Measurements from ENCODE around the gene LTBP1.

The LTBP1 gene

GRCh38 chr2:33202641-33203522 is 256.1 kb downstream of the LTBP1 start:
- no peak for DNase-seq (ENCODE audit: low read depth)

- no peak for DNase-seq (ENCODE audit: low read depth)
Observed at GRCh38 chr2:33204945-33205344, 258.2 kb downstream of the LTBP1 start.

- no peak for DNase-seq (ENCODE audit: low read depth)
Observed at GRCh38 chr2:33205693-33206434, 259.1 kb downstream of the LTBP1 start.

GRCh38 chr2:33207151-33207740 is 260.5 kb downstream of the LTBP1 start:
- DNase-seq (ENCODE audit: low read depth), result no peak

- DNase-seq (ENCODE audit: low read depth), result no peak
Observed at GRCh38 chr2:33208400-33208799, 261.6 kb downstream of the LTBP1 start.

GRCh38 chr2:33209976-33210375 is 263.2 kb downstream of the LTBP1 start:
- DNase-seq (ENCODE audit: low read depth), result no peak

GRCh38 chr2:33210626-33211025 is 263.9 kb downstream of the LTBP1 start:
- DNase-seq (ENCODE audit: low read depth), result peak; percentile 96

GRCh38 chr2:33212151-33212550 is 265.4 kb downstream of the LTBP1 start:
- peak; percentile 89 for DNase-seq (ENCODE audit: low read depth)

GRCh38 chr2:33213244-33213643 is 266.5 kb downstream of the LTBP1 start:
- DNase-seq (ENCODE audit: low read depth), result no peak

GRCh38 chr2:33213648-33214047 is 266.9 kb downstream of the LTBP1 start:
- DNase-seq (ENCODE audit: low read depth), result no peak

GRCh38 chr2:33214436-33214835 is 267.7 kb downstream of the LTBP1 start:
- no peak for DNase-seq (ENCODE audit: low read depth)

GRCh38 chr2:33214857-33215256 is 268.1 kb downstream of the LTBP1 start:
- DNase-seq (ENCODE audit: low read depth), result no peak

GRCh38 chr2:33215299-33215698 is 268.5 kb downstream of the LTBP1 start:
- DNase-seq (ENCODE audit: low read depth), result peak; percentile 83

- no peak for DNase-seq (ENCODE audit: low read depth)
Observed at GRCh38 chr2:33215983-33216382, 269.2 kb downstream of the LTBP1 start.

- DNase-seq (ENCODE audit: low read depth), result no peak
Observed at GRCh38 chr2:33216508-33217182, 269.9 kb downstream of the LTBP1 start.

GRCh38 chr2:33217406-33217805 is 270.7 kb downstream of the LTBP1 start:
- no peak for DNase-seq (ENCODE audit: low read depth)

GRCh38 chr2:33219114-33219513 is 272.4 kb downstream of the LTBP1 start:
- DNase-seq (ENCODE audit: low read depth), result no peak

- DNase-seq (ENCODE audit: low read depth), result no peak
Observed at GRCh38 chr2:33219850-33220275, 273.1 kb downstream of the LTBP1 start.

- DNase-seq (ENCODE audit: low read depth), result no peak
Observed at GRCh38 chr2:33220533-33220932, 273.8 kb downstream of the LTBP1 start.

GRCh38 chr2:33221046-33221784 is 274.5 kb downstream of the LTBP1 start:
- DNase-seq (ENCODE audit: low read depth), result no peak

GRCh38 chr2:33222309-33222708 is 275.6 kb downstream of the LTBP1 start:
- no peak for DNase-seq (ENCODE audit: low read depth)

- DNase-seq (ENCODE audit: low read depth), result no peak
Observed at GRCh38 chr2:33223856-33224255, 277.1 kb downstream of the LTBP1 start.
